H1 (cell line): Measurements from ENCODE around the gene ROM1. TPM values are rescaled to one million over a fixed set of nuclear protein-coding genes. Genes with fewer than 3 reads are reported as not detected.

Source experiments
- CTCF ChIA-PET: fragments of 300-600 bp; sonication (Branson Sonifier 250); formaldehyde crosslinking; loops from one replicate; lab custom pipeline; 2021; ENCODE audit not compliant: partially characterized antibody; lab: Charles Lee
- POLR2A ChIA-PET: fragments of 300-600 bp; sonication (Branson Sonifier 250); formaldehyde crosslinking; loops from one replicate; lab custom pipeline; 2021; ENCODE audit warnings: inconsistent platforms; ENCODE audit not compliant: partially characterized antibody; lab: Charles Lee
- DNase-seq, 2 experiments: peaks; one replicate each; pipeline versions ENCODE4 v3.0.0 to v3.0.0-alpha.2; 2010 to 2022; ENCODE audit warnings: low spot score in 2 of 2, low read depth in 1 of 2, mixed read lengths in 1 of 2
- FAIRE-seq: peaks from 2 replicates; lab custom pipeline; 2011; peaks lifted over from hg19 to GRCh38; lab: Jason Lieb, UNC
- H2AFZ ChIP-seq: 2 replicates; pipeline ENCODE4 v1.8.1; 2012; ENCODE audit warnings: low read length, inconsistent platforms
- H2AK5ac ChIP-seq: 2 replicates; pipeline ENCODE4 v1.6.1; 2013; ENCODE audit warnings: low read depth, low read length
- H2BK120ac ChIP-seq: replicated peaks from 2 replicates; pipeline ENCODE3; 2013; ENCODE audit warnings: low read depth, low read length, inconsistent platforms
- H2BK12ac ChIP-seq: 2 replicates; pipeline ENCODE4 v1.6.1; 2013; ENCODE audit warnings: low read depth, low read length
- H2BK15ac ChIP-seq: 2 replicates; pipeline ENCODE4 v1.6.1; 2013; ENCODE audit warnings: low read length
- H2BK20ac ChIP-seq: 2 replicates; pipeline ENCODE4 v1.6.1; 2013; ENCODE audit warnings: low read length
- H2BK5ac ChIP-seq: 2 replicates; pipeline ENCODE4 v1.6.1; 2013; ENCODE audit warnings: low read depth, low read length
- H3K14ac ChIP-seq: 2 replicates; pipeline ENCODE4 v1.6.1; 2013; ENCODE audit warnings: inconsistent platforms; ENCODE audit not compliant: insufficient read length
- H3K18ac ChIP-seq: 2 replicates; pipeline ENCODE4 v1.6.1; 2013; ENCODE audit warnings: low read length; ENCODE audit errors: extremely low read depth
- H3K23ac ChIP-seq: 2 replicates; pipeline ENCODE4 v1.6.1; 2013; ENCODE audit warnings: inconsistent platforms; ENCODE audit not compliant: insufficient read length
- H3K23me2 ChIP-seq: 2 replicates; pipeline ENCODE4 v1.6.1; 2013; ENCODE audit warnings: low read depth, low read length
- H3K27ac ChIP-seq: 2 replicates; pipeline ENCODE4 v1.6.1; 2011; ENCODE audit warnings: low read depth, low read length, inconsistent platforms
- H3K27me3 ChIP-seq, 4 experiments: replicated peaks in 1 of 4; 1 replicate in 1 of 4; 2 replicates in 3 of 4; pipeline versions ENCODE4 v1.6.1 to v1.8.1; 2011 to 2013; ENCODE audit warnings: low read length in 3 of 4, mild to moderate bottlenecking in 3 of 4, inconsistent platforms in 2 of 4, mixed read lengths in 2 of 4, moderate library complexity in 1 of 4; ENCODE audit not compliant: control insufficient read depth in 3 of 4, insufficient read depth in 3 of 4; ENCODE audit errors: extremely low read depth in 1 of 4
- H3K36me3 ChIP-seq, 4 experiments: 2 replicates each; pipeline versions ENCODE4 v1.6.1 to v1.8.1; 2011 to 2013; ENCODE audit warnings: mild to moderate bottlenecking in 4 of 4, low read length in 3 of 4, moderate library complexity in 2 of 4, control low read depth in 1 of 4, inconsistent platforms in 1 of 4; ENCODE audit not compliant: insufficient read depth in 4 of 4, control insufficient read depth in 2 of 4
- H3K4ac ChIP-seq: replicated peaks from 2 replicates; pipeline ENCODE3; 2013; ENCODE audit warnings: low read length, low read depth, mixed read lengths, inconsistent platforms; ENCODE audit not compliant: insufficient read length
- H3K4me1 ChIP-seq, 4 experiments: replicated peaks in 1 of 4; 1 replicate in 1 of 4; 2 replicates in 3 of 4; pipeline versions ENCODE4 v1.6.1 to v1.8.1; 2011 to 2013; ENCODE audit warnings: low read length in 3 of 4, inconsistent platforms in 2 of 4, mixed read lengths in 1 of 4; ENCODE audit not compliant: insufficient read depth in 4 of 4, control insufficient read depth in 3 of 4
- H3K4me2 ChIP-seq, 2 experiments: 2 replicates each; pipeline versions ENCODE4 v1.6.1 to v1.8.1; 2011 to 2013; ENCODE audit warnings: low read depth in 2 of 2, low read length in 2 of 2, control low read depth in 1 of 2, inconsistent platforms in 1 of 2, mild to moderate bottlenecking in 1 of 2; ENCODE audit not compliant: insufficient read depth in 1 of 2
- H3K4me3 ChIP-seq, 4 experiments: fragments of 200-600, 300-600 bp in 1 of 4; sonication (generic), shearing (Covaris generic), sonication (Bioruptor Twin) in 1 of 4; 2 replicates each; pipeline versions ENCODE4 v1.5.1 to v1.8.1; 2011 to 2016; ENCODE audit warnings: low read length in 4 of 4, low read depth in 3 of 4, control low read depth in 2 of 4, inconsistent platforms in 2 of 4, mild to moderate bottlenecking in 2 of 4, mixed read lengths in 1 of 4, moderate library complexity in 1 of 4; ENCODE audit not compliant: insufficient read depth in 2 of 4; ENCODE audit errors: extremely low read depth in 1 of 4
- H3K56ac ChIP-seq: replicated peaks from 2 replicates; pipeline ENCODE3; 2013; ENCODE audit warnings: low read depth, mild to moderate bottlenecking, mixed read lengths, low read length, inconsistent platforms; ENCODE audit not compliant: insufficient read length
- H3K79me1 ChIP-seq: 2 replicates; pipeline ENCODE4 v1.6.1; 2013; ENCODE audit warnings: low read depth, low read length, control low read depth
- H3K79me2 ChIP-seq, 2 experiments: 2 replicates each; pipeline versions ENCODE4 v1.6.1 to v1.8.1; 2012 to 2013; ENCODE audit warnings: low read length in 2 of 2, mild to moderate bottlenecking in 2 of 2, inconsistent platforms in 1 of 2; ENCODE audit not compliant: insufficient read depth in 2 of 2, control insufficient read depth in 1 of 2
- H3K9ac ChIP-seq, 4 experiments: replicated peaks in 1 of 4; 1 replicate in 1 of 4; 2 replicates in 3 of 4; pipeline versions ENCODE4 v1.6.1 to v1.8.1; 2011 to 2013; ENCODE audit warnings: low read depth in 3 of 4, low read length in 3 of 4, control low read depth in 2 of 4, mild to moderate bottlenecking in 2 of 4, moderate library complexity in 2 of 4, inconsistent platforms in 1 of 4; ENCODE audit errors: extremely low read depth in 1 of 4
- H3K9me3 ChIP-seq, 2 experiments: 2 replicates each; pipeline versions ENCODE4 v1.6.1 to v1.8.1; 2012 to 2013; ENCODE audit warnings: mild to moderate bottlenecking in 2 of 2, moderate library complexity in 2 of 2, control low read depth in 1 of 2, inconsistent platforms in 1 of 2, low read depth in 1 of 2, low read length in 1 of 2, mixed read lengths in 1 of 2; ENCODE audit not compliant: insufficient read depth in 2 of 2
- H4K20me1 ChIP-seq, 2 experiments: replicated peaks in 1 of 2; 2 replicates each; pipeline versions ENCODE3 to v1.8.1; 2011 to 2013; ENCODE audit warnings: inconsistent platforms in 2 of 2, low read length in 2 of 2, mild to moderate bottlenecking in 1 of 2; ENCODE audit not compliant: insufficient read depth in 2 of 2, control insufficient read depth in 1 of 2
- H4K5ac ChIP-seq: 2 replicates; pipeline ENCODE4 v1.6.1; 2013; ENCODE audit warnings: low read length, low read depth, mixed read lengths, inconsistent platforms; ENCODE audit not compliant: insufficient read length
- H4K8ac ChIP-seq: 2 replicates; pipeline ENCODE4 v1.8.0; 2013; ENCODE audit warnings: mild to moderate bottlenecking, moderate library complexity, low read length, inconsistent platforms; ENCODE audit not compliant: insufficient read depth; ENCODE audit errors: extremely low read depth
- H4K91ac ChIP-seq: replicated peaks from 2 replicates; pipeline ENCODE3; 2013; ENCODE audit warnings: low read length, mixed read lengths, inconsistent platforms; ENCODE audit not compliant: insufficient read length
- CBX8 ChIP-seq: fragments of 300-800, 300-1000 bp; sonication (generic); IDR thresholded peaks from 2 replicates; pipeline ENCODE4 v1.7.1; 2016; ENCODE audit warnings: low read depth, low read length, borderline replicate concordance
- POU5F1 ChIP-seq: IDR thresholded peaks from 2 replicates; pipeline ENCODE4 v1.6.1; 2011; ENCODE audit warnings: low read depth, mild to moderate bottlenecking, low read length, moderate library complexity
- RBBP5 ChIP-seq: IDR thresholded peaks from 2 replicates; pipeline ENCODE4 v1.7.1; 2012; ENCODE audit warnings: low read depth, mild to moderate bottlenecking, inconsistent platforms, low read length, moderate library complexity, borderline replicate concordance
- WGBS, 2 experiments: shearing (Covaris generic) in 1 of 2; methylation state at CpG; one replicate each; pipeline versions ENCODE4 v1.1.6 to v1.1.7; 2013 to 2015; ENCODE audit warnings: low lambda C conversion rate in 2 of 2, mixed read lengths in 2 of 2, inconsistent platforms in 1 of 2, low coverage in 1 of 2, missing lambda C conversion rate in 1 of 2; ENCODE audit not compliant: insufficient replicate concordance in 2 of 2, insufficient coverage in 1 of 2, insufficient read length in 1 of 2; ENCODE audit errors: extremely low coverage in 1 of 2, missing lambda C conversion rate in 1 of 2; 5-methylcytosine and 5-hydroxymethylcytosine counted together
- polyA plus RNA-seq, 7 experiments: library from polyadenylated mRNA; depleted of rRNA in 3 of 7; stranded (reverse) in 5 of 7; unstranded in 2 of 7; fragments of >200 nt in 5 of 7; fragments of 200-250 nt in 2 of 7; gene quantifications; 1 replicate in 5 of 7; 2 replicates in 1 of 7; 4 replicates in 1 of 7; pipeline versions ENCODE4 v1.2.1 to v1.2.3, GENCODE V29; 2011 to 2013; ENCODE audit warnings: missing spikeins in 2 of 7, mixed read lengths in 2 of 7
- total RNA-seq: library from RNA; stranded (reverse); fragmentation: NEBNext Ultra II Directional; extraction: Animal tissue kit (Norgen Biotek cat#: 25700); gene quantifications from 2 replicates; pipeline ENCODE4 v1.2.1, GENCODE V29; 2021

Gene ROM1
- total and polyA plus RNA-seq, 2 of the 8 experiments (the other 6 are each of a cell fraction or from before 2014, with no cell fraction given), result 0.86 to 2.2 TPM

DNA sequence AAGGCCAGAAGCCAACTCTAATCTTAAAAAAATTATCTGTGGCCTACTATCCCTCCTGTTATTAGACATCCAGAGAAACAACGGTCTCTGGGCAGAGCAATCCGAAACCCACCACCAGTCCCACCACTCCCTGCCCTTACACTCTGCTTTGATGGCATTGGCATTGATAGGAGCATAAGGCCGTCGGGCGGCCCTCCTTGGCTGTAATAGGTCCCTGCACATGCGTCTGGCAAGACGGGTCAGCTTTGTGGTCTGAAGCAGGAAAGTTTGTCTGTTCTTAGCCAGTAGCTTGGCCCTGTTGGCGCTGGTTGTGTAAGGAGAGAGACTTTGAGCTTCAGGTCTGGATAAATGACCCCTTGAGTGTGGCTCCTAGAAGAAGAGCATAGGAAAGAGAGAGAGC, 17.9 kb upstream of the ROM1 start:
- Histone ChIP-seq H2BK15ac (no peak overlapping the region), H2BK5ac (no peak overlapping the region), H3K79me2 (peaks cover 0 to 27% of the 10 kb centered on the region in 2 experiments; a peak in 2 of 4 replicates), H4K5ac (no peak overlapping the region), H3K56ac (no peak overlapping the region), H3K79me1 (no peaks in the 10 kb centered on the region), H3K36me3 (peaks cover 36 to 49% (median 39%) of the 10 kb centered on the region in 4 experiments), H4K20me1 (peaks cover 4 to 8% of the 10 kb centered on the region in 2 experiments), H4K91ac (no peak overlapping the region), H3K27me3 (no peaks in the 10 kb centered on the region), H3K4me3 (no peak overlapping the region), H3K4me2 (no peak overlapping the region), H3K23ac (no peak overlapping the region), H3K27ac (no peak overlapping the region), H2AK5ac (no peak overlapping the region), H3K9me3 (no peaks in the 10 kb centered on the region), H3K23me2 (peaks cover 6% of the 10 kb centered on the region), H4K8ac (no peak overlapping the region), H3K4me1 (peaks cover 4 to 10% (median 8%) of the 10 kb centered on the region in 4 experiments; a peak in 6 of 7 replicates), H2BK120ac (no peak overlapping the region), H3K4ac (no peak overlapping the region), H3K14ac (no peak overlapping the region), H2BK12ac (no peak overlapping the region), H2BK20ac (no peak overlapping the region), H3K18ac (no peak overlapping the region)
- 95% methylated on average over 8 of the region's 8 CpGs; no CpG with 5 or more reads in 1 of the 2 experiments for WGBS, 2 experiments
- FAIRE-seq, result no peak
- ChIA-PET CTCF (interaction anchor here (0.6 to 7.2 kb wide), 6 partner anchors 12 to 51 kb away, joined by 3 to 97 read pairs (median 6); partner anchors contain the start of gene B3GAT3), POLR2A (interaction anchor here (0.6 to 12.3 kb wide), 10 partner anchors 15 to 114 kb away, joined by 3 to 235 read pairs (median 6); partner anchors contain the start of genes B3GAT3, CSKMT, EEF1G and EML3)
- no peak for DNase-seq
- no peak for TF ChIP-seq CBX8
- no peak for TF ChIP-seq RBBP5
- TF ChIP-seq POU5F1, result no peak
- TF ChIP-seq, all 59 proteins: peak for 0
- no peak overlapping the region for H3K9ac ChIP-seq
- H2AFZ ChIP-seq, result no peak overlapping the region
